DLD1 (cell line): ENCODE data around the gene SLC25A29.
"Not testable (repeated sequence)": the region's sequence is repeated elsewhere in the genome, so short reads cannot be mapped to it uniquely, and the experiment has no call there.

ENCODE experiments used
- in situ Hi-C: cut with HindIII; loops from 2 replicates; pipeline ENCODE4 v1.10.0; 2017; ENCODE audit warnings: low sequenced_read_pairs

The SLC25A29 gene

DNA sequence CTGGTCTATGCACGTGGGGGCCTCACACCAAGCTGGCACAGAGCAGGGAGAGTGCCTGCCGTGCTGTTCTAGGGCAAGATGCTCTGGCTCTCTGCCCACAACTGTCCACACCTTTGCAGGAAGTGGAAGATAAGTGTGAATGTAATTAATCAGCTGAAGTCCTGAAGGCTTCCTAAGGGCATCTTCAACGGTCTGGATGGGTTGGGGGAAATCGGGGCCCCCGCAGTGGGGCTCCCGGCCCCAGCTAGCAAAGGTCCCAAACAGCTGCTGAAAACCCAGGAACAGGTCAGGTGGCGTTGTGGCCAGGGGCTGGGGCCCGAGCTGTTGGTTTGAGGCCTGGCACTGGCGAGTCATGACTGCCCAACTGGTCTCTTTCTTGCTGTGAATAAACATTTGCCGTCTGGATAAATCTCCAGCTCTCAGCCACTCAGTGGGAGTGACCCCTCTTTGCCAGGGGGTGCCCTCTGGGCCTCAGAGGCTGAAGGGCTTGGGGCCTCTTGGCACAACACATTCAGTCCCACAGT lies 6.7 kb upstream of the SLC25A29 start:
- in situ Hi-C loops: no loop called here

DNA sequence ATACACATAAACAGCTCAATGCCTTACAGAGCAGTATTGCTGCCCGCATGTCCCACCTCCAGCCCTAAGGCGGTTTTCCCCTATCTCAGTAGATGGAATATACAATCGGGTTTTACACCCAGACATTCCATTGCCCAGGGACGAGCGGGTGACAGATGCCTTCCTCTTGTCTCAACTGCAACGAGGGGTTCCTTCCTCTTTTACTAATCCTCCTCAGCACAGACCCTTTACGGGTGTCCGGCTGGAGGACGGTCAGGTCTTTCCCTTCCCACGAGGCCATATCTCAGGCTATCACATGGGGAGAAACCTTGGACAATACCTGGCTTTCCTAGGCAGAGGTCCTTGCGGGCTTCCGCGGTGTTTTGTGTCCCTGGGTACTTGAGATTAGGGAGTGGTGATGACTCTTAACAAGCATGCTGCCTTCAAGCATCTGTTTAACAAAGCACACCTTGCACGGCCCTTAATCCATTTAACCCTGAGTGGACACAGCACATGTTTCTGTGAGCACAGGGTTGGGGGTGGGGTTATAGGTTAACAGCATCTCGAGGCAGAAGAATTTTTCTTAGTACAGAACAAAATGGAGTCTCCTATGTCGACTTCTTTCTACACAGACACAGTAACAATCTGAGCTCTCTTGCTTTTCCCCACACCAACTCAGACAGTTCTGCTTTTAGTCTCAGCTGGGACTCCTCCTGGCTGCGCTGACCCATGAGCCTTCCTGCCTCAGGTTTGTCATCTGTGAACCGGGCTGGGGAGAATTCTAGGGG lies 6.0 kb upstream of the SLC25A29 start:
- in situ Hi-C loops: not testable (repeated sequence)

DNA sequence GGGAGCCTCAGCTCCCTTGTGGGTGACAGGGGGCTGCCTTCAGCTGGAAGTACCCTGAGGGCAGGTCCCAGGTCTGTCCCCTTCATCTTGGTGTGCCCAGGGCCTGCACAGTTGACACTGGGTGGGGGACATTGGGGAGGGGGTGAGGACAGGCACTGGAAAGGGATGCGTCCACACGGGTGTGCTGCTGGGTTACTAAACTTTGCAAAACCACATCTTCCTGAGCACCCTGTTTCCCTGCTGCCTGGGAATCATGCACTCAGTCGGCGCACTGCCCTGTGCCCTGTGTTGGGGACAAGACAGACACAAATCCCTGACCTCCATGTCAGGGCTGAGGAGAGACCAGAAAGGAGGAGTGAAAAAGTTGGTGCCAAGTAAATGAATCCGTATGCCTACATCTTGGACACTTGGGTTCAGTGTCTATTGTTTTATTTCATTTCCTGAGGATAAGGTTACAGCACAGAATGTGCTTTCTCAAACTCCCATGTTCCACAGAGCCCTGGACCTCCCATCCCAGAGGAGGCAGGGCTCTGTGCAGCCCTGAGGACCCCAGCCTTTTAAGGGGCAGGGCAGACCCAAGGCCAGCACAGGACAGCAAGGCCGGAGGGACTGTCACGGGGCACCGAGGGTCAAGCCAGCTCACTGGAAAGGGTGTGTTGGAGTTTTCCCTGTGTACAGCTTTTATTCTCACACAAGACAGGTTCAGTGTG lies 2.9 kb upstream of the SLC25A29 start:
- in situ Hi-C loops: no loop called here

DNA sequence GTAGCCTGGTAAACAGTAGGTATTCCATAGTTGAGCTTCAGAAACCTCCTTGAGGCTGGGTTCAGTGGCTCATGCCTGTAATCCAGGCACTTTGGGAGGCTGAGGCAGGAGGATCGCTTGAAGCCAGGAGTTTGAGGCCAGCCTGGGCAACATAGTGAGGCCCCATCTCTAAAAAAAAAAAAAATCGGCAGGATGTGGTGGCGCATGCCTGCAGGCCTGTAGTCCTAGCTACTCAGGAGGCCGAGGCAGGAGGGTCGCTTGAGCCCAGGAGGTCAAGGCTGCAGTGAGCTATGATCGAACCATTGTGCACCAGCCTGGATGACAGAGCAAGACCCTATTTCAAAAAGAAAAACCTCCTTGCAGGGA lies 2.2 kb upstream of the SLC25A29 start:
- in situ Hi-C loops: not testable (repeated sequence)

DNA sequence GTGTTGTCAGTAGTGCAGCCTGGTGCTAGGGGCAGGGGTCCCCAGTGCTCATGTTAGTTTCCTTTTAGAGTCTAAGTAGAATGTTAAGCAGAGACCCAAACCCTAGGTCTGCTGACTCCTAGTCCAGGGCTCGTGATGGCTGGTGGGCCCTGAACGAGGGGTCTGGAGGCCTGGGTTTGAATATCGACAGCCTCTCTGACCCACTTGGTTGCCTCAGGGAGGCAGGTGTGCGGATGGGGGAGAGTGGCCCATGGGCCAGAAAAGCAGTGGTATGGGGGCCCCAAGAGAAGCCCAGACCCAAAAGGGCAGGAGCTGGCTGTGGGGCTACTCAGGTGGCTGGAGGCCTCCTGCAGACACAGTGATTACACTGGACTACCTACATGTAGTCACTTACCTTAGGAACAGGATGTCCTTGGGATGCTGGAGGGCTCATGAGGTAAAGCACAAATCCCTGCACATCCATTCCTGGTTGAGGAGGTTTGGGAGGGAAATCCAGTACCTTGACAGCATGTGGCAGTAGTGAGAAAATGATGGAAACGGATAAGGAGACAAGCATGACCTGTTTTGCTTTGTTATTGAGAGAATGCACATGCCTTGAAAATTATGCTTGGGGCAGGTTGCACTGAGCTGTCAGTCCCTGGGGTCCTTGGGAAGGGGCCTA lies 1.7 kb upstream of the SLC25A29 start:
- in situ Hi-C loops: no loop called here

DNA sequence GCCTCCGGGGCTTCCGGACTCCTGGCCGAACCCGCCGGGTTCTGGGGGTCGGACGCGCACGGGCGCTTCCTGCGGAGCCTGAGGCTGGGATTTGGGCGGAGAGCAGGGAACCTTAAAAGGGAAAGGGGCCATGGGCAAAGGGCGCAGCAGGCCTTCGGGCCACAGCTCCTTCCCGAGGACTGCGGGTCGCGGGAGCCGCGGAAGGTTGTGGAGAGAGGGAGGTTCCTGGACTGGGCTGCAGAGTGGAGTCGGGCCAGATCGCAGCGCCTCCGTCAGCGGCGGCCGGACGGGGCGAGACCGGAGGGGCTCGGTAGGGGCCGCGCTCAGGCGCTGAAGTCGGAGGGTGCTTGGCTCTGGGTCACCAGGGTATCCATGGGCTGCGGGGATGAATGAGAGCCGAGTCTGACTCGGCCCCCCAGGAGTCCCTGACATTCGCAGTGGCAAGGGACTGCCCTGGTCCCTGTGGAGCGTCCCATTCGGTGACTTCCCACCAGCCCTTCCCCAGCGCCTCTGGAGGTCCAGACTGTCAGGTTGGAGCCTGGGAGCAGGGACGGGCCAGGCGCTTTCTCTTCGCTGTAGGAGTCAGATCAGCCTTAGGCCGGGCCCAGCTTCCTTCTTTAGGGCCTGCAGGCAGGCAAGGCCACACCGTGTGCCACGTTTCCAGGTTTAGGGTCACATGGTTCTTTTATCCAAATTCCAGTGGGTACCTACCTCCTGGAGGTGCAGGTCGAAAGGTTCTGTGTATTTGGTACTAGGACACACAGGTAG lies 938 bp upstream of the SLC25A29 start:
- in situ Hi-C loops: no loop called here

DNA sequence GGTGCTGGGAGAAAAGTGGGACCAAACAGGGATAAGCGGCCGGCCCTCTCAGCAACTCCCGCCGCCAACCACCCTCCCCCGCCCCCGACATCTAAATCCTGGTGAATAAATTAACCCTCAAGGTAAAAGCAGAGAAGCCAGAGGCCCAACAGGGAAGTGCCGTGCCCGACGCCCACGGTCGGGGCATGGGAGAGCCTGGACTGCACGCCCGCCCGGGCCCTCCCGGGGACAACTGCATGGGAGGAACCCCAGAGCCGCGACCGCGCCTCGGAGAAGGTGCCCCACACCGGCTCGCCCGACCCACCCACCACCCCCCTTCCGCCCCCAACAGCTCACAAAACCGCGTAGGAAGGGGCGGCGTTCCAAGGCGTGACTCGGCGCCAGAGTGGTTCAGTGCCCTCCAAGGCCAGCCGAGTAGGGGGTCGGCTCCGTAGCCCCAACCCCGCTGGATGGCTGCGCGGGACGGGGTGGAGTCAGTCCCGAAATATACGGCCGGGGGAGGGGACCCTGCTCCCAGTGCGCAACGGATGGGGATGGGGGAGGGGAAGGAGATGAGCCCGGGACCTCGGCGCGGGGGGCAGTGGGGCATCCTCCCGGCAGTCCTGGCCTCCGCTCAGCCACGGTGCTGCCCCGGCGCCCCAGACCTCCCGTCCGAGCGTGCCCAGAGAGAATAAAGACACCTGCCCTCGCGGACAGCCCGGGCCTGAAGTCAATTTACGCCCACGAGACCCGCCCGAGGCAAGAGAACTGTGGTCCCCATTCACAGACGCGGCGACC lies 732 bp downstream of the SLC25A29 start:
- in situ Hi-C loops: no loop called here

DNA sequence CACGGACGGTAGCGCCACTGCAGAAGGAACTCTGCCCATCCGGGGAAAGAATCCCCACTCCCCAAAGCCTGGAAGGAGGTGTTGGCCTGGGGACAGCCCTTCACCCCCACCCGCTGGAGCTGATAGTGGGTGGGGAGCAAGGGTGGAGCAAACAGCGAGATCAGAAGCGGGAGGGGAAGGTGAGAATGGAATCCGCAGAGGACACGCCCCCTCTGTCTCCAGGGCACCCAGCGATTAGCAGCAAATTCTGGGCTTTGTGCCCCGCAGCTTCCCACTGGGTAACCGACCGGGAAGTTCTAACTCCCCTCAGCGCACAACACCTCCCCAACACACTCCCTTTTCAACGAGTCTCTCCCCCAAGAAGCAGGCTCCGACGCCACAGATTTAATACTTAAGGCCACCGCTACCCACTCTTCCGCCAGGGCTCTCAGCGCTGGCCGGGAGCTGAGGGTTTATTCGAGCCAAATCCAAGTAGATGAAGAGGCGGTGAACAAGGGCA lies 1.4 kb downstream of the SLC25A29 start:
- in situ Hi-C loops: no loop called here

DNA sequence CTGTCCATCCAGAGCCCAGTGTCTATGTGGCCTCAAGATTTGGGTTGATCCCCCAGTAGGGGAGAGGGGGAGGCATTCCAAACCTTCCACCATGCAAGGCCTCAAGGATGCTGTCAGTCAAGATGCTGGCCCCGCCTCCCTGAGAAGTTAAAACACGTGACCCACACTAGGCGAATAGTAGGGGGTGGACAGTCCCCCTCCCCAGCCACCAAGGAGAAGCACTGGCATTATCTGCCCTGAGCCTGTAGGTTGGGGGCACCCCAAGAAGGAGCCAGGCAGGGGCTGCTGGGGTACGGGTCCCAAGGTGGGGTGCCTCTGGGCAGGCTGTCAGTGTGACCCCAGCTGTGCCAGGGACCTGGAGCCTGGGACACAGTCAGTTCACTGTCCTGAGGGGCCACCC lies 2.3 kb downstream of the SLC25A29 start:
- in situ Hi-C loops: no loop called here

DNA sequence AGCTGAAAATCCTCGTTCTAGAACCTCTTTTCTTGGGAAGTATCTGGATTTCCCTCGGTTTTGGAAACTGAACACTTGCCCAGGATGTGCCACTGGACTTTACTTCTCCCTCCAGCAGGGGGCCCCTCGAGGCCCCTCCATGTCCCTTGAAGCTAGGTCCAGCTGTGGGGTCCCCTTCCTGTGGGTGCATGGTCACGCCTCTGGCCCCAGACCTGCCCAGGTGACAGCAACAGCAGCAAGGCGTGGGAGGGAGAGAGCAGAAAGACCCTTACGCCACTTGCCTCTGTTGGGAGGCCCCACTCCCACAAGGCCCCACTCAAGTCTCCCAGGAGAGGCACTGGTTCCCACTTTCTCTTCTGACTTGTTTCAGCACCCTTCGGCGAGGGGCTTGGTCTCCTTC lies 3.1 kb downstream of the SLC25A29 start:
- in situ Hi-C loops: no loop called here

DNA sequence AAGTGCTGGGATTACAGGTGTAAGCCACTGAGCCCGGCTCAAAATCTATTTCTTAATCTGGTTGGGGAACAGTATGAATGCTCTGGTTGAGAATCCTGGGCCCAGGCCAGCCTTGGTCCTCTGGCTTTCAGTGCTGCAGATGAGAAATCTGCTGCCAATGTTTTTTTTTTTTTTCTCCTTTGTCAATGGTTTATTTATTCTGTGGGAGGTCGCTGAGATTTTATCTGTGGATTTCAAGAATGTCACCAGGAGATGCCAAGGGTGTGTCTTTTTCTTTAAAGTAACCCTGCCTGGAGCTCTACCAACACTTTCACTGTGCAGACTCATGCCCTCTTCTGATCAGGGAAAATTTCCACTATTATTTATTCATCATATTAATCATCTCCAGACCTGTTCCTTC lies 3.6 kb downstream of the SLC25A29 start:
- in situ Hi-C loops: no loop called here

DNA sequence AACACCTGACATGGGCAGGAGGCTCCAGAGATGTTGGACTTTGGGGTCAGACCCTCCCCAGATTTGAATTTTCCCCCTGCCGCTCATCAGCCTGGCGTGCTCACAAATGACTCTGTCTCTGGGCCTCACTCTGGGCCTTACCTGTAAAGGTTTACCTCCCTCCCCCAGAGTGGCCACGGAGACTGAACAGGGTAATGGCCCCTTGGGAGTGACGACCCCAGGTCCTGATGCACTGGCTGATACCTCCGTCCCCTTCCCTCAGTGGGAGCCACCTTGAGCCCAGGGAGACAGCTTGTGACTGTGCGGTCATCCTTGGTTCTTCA lies 7.0 kb downstream of the SLC25A29 start:
- in situ Hi-C loops: no loop called here

DNA sequence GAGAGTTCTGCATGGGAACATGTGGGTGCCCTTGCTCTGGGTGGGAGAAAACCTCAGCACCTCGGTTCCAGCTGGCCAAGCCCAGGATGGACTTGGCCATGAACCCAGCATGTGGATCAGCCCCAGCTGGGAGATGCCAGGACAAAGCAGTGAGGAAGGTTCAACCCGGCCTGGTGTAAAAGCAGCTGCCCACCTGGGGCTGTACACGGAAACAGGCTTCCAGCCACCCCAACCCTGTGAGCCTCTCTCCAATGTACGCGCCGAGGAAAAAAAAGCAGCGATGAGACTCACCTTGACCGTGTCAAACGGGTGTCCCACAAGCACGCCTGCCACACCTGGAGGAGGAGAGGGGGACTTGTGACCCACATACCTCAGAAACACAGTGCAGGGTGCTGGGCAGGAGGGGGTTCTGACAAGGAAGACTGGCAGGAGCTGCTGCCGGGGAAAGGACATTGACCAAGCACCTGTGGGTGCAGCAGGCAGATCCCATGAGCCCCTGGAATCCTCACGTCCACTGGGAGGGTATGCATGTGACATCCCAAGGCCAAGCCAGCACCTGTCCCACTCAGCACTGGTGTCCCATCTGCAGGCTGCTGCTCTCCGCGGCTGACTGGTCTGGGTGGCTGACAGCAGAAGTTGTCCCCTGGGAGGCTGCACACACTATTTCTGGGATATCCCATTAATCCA lies 7.5 kb downstream of the SLC25A29 start:
- in situ Hi-C loops: no loop called here

DNA sequence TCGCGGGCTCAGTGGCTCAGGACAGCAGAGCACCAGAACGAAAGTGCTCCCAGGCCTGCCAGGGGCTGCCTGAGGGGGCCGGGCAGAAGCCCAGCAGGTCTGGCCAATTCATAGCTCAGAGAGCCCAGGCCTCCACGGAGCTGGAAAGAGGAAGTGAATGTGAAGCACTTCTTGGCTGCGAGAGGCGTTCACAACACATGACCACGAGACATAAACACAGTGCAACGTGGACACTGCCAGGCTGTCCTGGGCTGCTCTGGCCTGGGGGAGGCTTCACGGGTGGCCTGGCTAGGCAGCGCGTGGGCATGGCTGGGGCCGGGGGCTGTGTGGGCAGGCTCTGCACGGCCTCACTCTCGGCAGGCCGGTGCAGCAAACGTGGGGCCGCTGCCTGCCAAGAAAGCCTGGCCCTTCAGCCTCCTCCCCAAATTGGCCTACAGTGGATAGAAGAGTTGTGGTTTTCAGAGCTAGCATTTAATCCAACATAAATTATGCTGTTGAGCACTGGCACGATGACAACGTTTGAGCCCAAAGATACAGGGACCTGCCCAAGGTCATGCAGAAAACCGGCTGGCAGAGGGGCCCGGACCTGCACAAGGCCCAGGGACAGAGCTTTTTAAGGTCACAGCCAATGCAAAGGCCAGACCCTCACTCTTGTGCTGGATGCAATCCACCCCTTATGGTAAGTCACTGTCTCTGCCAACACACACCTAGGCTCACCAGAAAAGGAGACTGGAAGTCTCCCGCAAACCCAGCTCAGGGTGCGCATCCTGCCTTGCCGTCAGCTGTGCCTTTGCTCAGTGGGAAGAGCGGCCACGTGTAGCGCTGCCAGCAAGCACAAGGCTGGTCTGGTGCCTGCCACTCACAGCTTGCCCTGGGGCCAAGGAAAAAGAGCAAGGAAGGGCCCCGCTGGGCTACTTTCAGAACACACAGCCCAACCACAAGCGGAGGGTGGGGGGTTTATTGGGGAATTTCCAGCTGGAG lies 8.6 kb downstream of the SLC25A29 start:
- in situ Hi-C loops: no loop called here

DNA sequence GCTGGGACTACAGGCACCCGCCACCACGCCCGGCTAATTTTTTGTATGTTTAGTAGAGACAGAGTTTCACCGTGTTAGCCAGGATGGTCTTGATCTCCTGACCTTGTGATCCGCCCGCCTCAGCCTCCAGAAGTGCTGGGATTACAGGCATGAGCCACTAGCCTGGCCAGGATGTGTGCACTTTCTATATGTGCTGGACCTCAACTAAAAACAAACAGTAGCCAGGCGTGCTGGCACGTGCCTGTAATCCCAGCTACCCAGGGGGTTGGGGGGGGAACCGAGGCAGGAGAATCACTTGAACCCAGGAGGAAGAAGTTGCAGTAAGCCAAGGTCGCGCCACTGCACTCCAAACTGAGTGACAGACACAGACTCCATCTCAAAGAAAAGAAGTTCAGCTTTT lies 9.5 kb downstream of the SLC25A29 start:
- in situ Hi-C loops: not testable (repeated sequence)

DNA sequence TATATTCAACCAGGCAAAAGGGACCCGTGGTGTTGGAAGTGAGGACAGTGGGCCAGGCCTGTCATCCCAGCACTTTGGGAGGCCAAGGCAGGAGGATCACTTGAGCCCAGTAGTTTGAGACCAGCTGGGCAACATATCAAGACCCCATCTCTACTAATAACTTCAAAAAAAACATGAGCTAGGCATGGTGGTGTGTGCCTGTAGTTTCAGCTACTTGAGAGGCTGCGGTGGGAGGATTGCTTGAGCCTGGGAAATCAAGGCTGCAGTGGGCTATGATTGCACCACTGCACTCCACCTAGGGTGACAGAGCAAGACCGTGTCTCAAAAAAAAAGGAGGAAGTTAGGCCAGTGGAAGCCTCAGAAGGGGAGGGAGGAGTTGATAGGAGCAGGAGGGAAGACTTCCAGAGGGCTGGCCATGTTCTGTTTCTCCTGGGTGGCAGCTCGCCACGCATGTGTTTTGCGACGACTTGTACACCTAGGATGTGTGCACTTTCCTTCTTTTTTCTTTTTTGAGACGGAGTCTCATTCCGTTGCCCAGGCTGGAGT lies 10.1 kb downstream of the SLC25A29 start:
- in situ Hi-C loops: no loop called here

DNA sequence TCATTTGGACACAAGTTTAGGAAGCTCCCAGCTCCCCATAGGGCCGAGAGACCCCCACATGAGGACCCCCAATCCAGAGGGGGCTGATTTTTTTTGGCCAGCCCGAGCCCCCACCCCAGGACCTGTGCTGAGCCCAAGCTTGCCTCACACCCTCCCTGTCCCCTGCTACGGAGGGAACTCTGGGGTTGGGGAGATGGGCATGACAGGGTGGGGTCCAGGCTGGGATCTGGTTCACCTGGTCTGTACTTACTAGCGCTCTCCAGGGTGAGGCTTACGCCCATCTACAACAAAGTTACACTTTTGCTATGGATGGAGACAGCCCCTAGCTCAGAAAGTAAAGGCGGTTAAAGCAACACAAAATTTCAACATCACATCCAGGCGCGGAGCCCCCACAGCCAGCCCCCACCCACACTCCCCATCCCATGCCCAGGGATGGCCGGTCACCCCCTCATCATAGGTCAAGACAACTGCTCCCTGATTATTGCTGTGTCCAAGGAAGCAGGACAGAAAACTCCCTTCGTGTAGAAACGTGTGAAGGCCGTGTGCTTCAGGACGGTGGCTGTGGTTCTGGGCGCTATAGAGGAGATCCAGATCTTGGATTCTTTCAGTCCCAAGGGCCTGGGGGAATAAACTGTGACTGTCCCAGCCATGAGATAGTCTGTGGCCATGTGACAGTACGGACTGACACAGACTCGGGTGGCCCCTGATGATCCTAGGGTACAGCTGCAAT lies 10.7 kb downstream of the SLC25A29 start:
- in situ Hi-C loops: no loop called here

DNA sequence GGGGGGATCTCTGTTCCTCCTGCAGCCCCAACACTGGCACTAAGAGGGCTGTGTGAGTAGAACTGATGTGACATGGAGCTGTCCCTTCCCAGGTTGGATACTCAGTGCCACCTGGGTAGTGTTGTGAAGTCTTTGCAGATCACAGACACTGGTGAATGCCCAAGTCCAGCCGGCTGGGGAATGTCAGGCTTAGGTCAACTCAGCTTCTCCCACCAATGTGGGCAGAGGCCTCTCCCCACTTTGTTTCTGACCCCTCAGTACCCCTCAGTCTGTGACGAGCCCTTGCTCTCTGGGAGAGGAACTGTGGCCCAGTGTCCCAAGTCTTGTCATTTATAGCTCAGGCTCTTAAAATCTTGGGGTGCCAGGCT lies 11.3 kb downstream of the SLC25A29 start:
- in situ Hi-C loops: no loop called here
